C4-2B (cell line): ENCODE measurements around the gene SPATS2L.

Experiments used
- ZFX ChIP-seq: fragments of 450-650 bp; IDR thresholded peaks from 2 replicates; pipeline ENCODE4 v1.6.1; 2017
- TF ChIP-seq, protein P1 (sequence below): fragments of 450-650 bp; conservative IDR thresholded peaks from 2 replicates; pipeline ENCODE4 v1.5.1; 2017; ENCODE audit warnings: mild to moderate bottlenecking

DNA sequence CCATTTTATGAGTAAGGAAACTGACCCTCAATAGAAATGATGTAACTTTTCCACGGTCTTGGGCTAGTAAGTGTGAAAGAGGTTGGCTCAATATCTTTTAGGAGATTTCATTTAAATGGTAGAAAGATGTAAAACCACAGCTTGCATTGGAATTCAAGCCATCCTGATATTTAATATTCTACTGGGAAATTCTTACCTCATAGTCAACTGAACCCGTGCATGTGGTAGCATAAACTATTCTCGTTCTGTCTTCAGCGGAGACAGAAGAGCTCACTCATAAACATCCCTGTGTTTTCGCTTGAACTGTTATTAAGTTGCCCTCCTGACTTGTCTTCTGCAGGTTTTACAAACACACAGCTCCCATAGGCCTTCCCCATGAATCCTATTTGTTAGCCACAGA is 8.5 kb upstream of the SPATS2L start:
- TF ChIP-seq, protein P1, sequence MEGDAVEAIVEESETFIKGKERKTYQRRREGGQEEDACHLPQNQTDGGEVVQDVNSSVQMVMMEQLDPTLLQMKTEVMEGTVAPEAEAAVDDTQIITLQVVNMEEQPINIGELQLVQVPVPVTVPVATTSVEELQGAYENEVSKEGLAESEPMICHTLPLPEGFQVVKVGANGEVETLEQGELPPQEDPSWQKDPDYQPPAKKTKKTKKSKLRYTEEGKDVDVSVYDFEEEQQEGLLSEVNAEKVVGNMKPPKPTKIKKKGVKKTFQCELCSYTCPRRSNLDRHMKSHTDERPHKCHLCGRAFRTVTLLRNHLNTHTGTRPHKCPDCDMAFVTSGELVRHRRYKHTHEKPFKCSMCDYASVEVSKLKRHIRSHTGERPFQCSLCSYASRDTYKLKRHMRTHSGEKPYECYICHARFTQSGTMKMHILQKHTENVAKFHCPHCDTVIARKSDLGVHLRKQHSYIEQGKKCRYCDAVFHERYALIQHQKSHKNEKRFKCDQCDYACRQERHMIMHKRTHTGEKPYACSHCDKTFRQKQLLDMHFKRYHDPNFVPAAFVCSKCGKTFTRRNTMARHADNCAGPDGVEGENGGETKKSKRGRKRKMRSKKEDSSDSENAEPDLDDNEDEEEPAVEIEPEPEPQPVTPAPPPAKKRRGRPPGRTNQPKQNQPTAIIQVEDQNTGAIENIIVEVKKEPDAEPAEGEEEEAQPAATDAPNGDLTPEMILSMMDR = no peak
- no peak for TF ChIP-seq ZFX
